NCI-H1930 (cell line): ENCODE data around the gene CENPN.

ENCODE experiments used
- DNase-seq, 2 experiments: peaks; one replicate each; lab custom pipeline; 2025; lab: John Stamatoyannopoulos, UW

Gene CENPN

GRCh38 chr16:81077076-81077940 lies 70.3 kb downstream of the CENPN start, which contains the start of gene C16orf46:
Gene C16orf46 (minus strand): TSS chr16:81077238. CDS start chr16:81063955, 13,283 bp downstream.
- DNase-seq: peak; percentile 85 to 88

DNA sequence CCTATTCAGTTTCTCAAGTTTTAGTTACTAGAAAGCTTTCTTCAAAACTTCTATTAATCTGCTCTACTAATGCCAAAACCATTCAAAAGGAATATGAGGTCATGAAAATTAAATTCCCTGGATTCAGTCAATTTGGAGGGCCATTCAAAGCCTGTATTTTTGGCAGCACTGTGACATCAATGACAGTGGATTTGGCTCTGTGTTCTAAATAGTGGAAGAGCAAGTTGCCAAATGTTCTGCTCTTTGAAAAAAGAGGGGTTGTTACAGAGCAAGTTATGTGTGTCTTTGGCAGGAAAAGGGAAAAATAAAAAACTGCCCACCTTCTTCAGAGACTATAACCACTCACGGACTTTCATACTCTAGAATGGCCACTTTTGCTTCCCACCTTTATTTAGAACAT lies 73.2 kb downstream of the CENPN start:
- no peak for DNase-seq

DNA sequence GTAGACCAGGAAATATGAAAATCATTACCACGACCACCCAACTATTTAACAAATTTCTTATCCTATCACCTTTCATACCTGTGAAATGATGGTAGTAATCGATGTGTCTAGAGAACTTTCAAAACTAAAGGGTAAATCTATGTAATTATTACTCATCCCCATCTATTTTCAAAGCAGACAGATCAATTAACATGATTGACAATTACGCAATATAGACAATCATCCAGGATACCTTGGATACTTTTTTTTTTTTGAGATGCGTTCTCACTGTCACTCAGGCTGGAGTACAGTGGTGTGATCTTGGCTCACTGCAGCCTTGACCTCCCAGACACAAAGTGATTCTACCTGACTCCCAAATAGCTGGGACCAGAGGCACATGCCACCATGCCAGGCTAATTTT lies 74.0 kb downstream of the CENPN start:
- no peak for DNase-seq
